ENCODE data around the gene SPATC1L. TPM values are rescaled to one million over a fixed set of nuclear protein-coding genes. Genes with fewer than 3 reads are reported as not detected.
"Not testable (repeated sequence)": the region's sequence is repeated elsewhere in the genome, so short reads cannot be mapped to it uniquely, and the experiment has no call there.

SPATC1L gene
- total and polyA plus RNA-seq, 2 of the 8 experiments (the other 6 are each of a cell fraction or from before 2014, with no cell fraction given): 24.9 to 50.0 TPM

GRCh38 chr21:46176443-46177129, 7.7 kb downstream of the SPATC1L start:
- H3K23me2 ChIP-seq (ENCODE audit: low read depth, low read length); DNase-seq (ENCODE audit: low read depth in 1 of 2, low spot score in 2 of 2); H4K8ac ChIP-seq (ENCODE audit: extremely low read depth, insufficient read depth, low read length); H2BK120ac ChIP-seq (replicated peaks; ENCODE audit: low read depth, low read length); H3K56ac ChIP-seq (replicated peaks; ENCODE audit: insufficient read length, low read depth, low read length); H2AFZ ChIP-seq (ENCODE audit: low read length); POLR2A ChIA-PET (ENCODE audit: partially characterized antibody); H3K4ac ChIP-seq (replicated peaks; ENCODE audit: insufficient read length, low read depth, low read length); H2BK5ac ChIP-seq (ENCODE audit: low read depth, low read length); H4K5ac ChIP-seq (ENCODE audit: insufficient read length, low read depth, low read length); H3K23ac ChIP-seq (ENCODE audit: insufficient read length); FAIRE-seq; H2BK15ac ChIP-seq (ENCODE audit: low read length); H3K4me3 ChIP-seq (ENCODE audit: extremely low read depth in 1 of 4, insufficient read depth in 2 of 4, low read depth in 3 of 4, low read length in 4 of 4); H3K14ac ChIP-seq (ENCODE audit: insufficient read length); H3K79me1 ChIP-seq (ENCODE audit: low read depth, low read length); H2AK5ac ChIP-seq (ENCODE audit: low read depth, low read length); H4K91ac ChIP-seq (replicated peaks; ENCODE audit: insufficient read length, low read length); H3K18ac ChIP-seq (ENCODE audit: extremely low read depth, low read length); H2BK12ac ChIP-seq (ENCODE audit: low read depth, low read length); H3K27ac ChIP-seq (ENCODE audit: low read depth, low read length); H3K9ac ChIP-seq (replicated peaks in 1 of 4; ENCODE audit: extremely low read depth in 1 of 4, low read depth in 3 of 4, low read length in 3 of 4); H3K36me3 ChIP-seq (ENCODE audit: control insufficient read depth in 2 of 4, insufficient read depth in 4 of 4, low read length in 3 of 4); H3K27me3 ChIP-seq (replicated peaks in 1 of 4; ENCODE audit: control insufficient read depth in 3 of 4, extremely low read depth in 1 of 4, insufficient read depth in 3 of 4, low read length in 3 of 4); H2BK20ac ChIP-seq (ENCODE audit: low read length); H3K9me3 ChIP-seq (ENCODE audit: insufficient read depth in 2 of 2, low read depth in 1 of 2, low read length in 1 of 2); H3K4me2 ChIP-seq (ENCODE audit: insufficient read depth in 1 of 2, low read depth in 2 of 2, low read length in 2 of 2): not testable (repeated sequence)
- CTCF ChIA-PET (ENCODE audit: partially characterized antibody): interaction anchor here (1.4 to 2.8 kb wide), 4 partner anchors 9 to 34 kb away, joined by 3 to 11 read pairs (median 5); no protein-coding TSS in a partner anchor
- Histone ChIP-seq H3K4me1 (replicated peaks in 1 of 4; ENCODE audit: control insufficient read depth in 3 of 4, insufficient read depth in 4 of 4, low read length in 3 of 4) (peaks cover 0 to 14% (median 5%) of the 10 kb centered on the region in 4 experiments; a peak in 5 of 7 replicates), H3K79me2 (ENCODE audit: control insufficient read depth in 1 of 2, insufficient read depth in 2 of 2, low read length in 2 of 2) (peaks cover 0 to 41% of the 10 kb centered on the region in 2 experiments; a peak in 2 of 4 replicates), H4K20me1 (replicated peaks in 1 of 2; ENCODE audit: control insufficient read depth in 1 of 2, insufficient read depth in 2 of 2, low read length in 2 of 2) (peaks cover 0 to 14% of the 10 kb centered on the region in 2 experiments)
- WGBS, 2 experiments (ENCODE audit: extremely low coverage in 1 of 2, insufficient coverage in 1 of 2, insufficient read length in 1 of 2, insufficient replicate concordance in 2 of 2, low coverage in 1 of 2, low lambda C conversion rate in 2 of 2, missing lambda C conversion rate in 1 of 2): 89% methylated on average over 3 of the region's 3 CpGs; no CpG with 5 or more reads in 1 of the 2 experiments
